Calu3 (cell line): ENCODE data around the gene NEK3. TPM values are rescaled to one million over a fixed set of nuclear protein-coding genes. Genes with fewer than 3 reads are reported as not detected.

ENCODE experiments used
- BruUV-seq: library from RNA; stranded (reverse); fragments of 400-500 nt; replicated peaks from 2 replicates; lab custom pipeline; 2021; lab: Mats Ljungman, UMichigan
- CTCF ChIA-PET: fragments of 300-600 bp; sonication (Branson Sonifier 250); formaldehyde crosslinking; loops from one replicate; lab custom pipeline; 2022; ENCODE audit warnings: antibody characterized with exemption; lab: Charles Lee
- DNase-seq: peaks from one replicate; pipeline ENCODE4 v3.0.0; 2022
- H3K27ac Mint-ChIP-seq: one replicate; pipeline ENCODE4 v1.8.0; 2022; ENCODE audit warnings: mixed read lengths; ENCODE audit not compliant: unreplicated experiment
- H3K27me3 Mint-ChIP-seq: one replicate; pipeline ENCODE4 v1.8.0; 2022; ENCODE audit warnings: mixed read lengths; ENCODE audit not compliant: unreplicated experiment
- H3K36me3 Mint-ChIP-seq: one replicate; pipeline ENCODE4 v1.8.0; 2022; ENCODE audit warnings: mild to moderate bottlenecking, moderate library complexity, mixed read lengths; ENCODE audit not compliant: insufficient read depth, unreplicated experiment
- H3K4me1 Mint-ChIP-seq: one replicate; pipeline ENCODE4 v1.8.0; 2022; ENCODE audit warnings: mild to moderate bottlenecking, low read depth, mixed read lengths; ENCODE audit not compliant: unreplicated experiment
- H3K4me3 Mint-ChIP-seq: one replicate; pipeline ENCODE4 v1.8.0; 2022; ENCODE audit warnings: mild to moderate bottlenecking, low read depth, moderate library complexity, mixed read lengths; ENCODE audit not compliant: unreplicated experiment
- H3K9me3 Mint-ChIP-seq: one replicate; pipeline ENCODE4 v1.8.0; 2022; ENCODE audit warnings: low read depth, mixed read lengths; ENCODE audit not compliant: unreplicated experiment
- CTCF ChIP-seq: fragments of 200-600 bp; IDR thresholded peaks from one replicate; pipeline ENCODE4 v1.8.0; 2022; ENCODE audit warnings: antibody characterized with exemption; ENCODE audit not compliant: unreplicated experiment
- intact Hi-C: fragments of 100-400 bp; cut with micrococcal nuclease; formaldehyde crosslinking; loops from one replicate; pipeline ENCODE4 v1.10.0; 2022; ENCODE audit not compliant: unreplicated experiment
- total RNA-seq: library from RNA; stranded (reverse); gene quantifications from 2 replicates; pipeline ENCODE4 v1.2.3, GENCODE V29; 2022

The NEK3 gene
- total RNA-seq, 1 experiment from 2014 or later, result 2.7 TPM

GRCh38 chr13:52130641-52131040 lies 28.8 kb downstream of the NEK3 start:
- intact Hi-C loops, result no loop called here
- H3K36me3 Mint-ChIP-seq, result peaks cover 10% of the 10 kb centered on the region
- no peaks in the 10 kb centered on the region for H3K4me1 Mint-ChIP-seq
- H3K27me3 Mint-ChIP-seq, result no peaks in the 10 kb centered on the region
- H3K27ac Mint-ChIP-seq, result no peak overlapping the region
- no peak for TF ChIP-seq CTCF
- H3K4me3 Mint-ChIP-seq, result no peak overlapping the region
- peaks cover 3% of the 10 kb centered on the region for H3K9me3 Mint-ChIP-seq
- DNase-seq, result no peak
- CTCF ChIA-PET, result no interaction called here
- BruUV-seq, result no TSS peak

GRCh38 chr13:52128714-52129700 lies 30.4 kb downstream of the NEK3 start, which contains the start of gene NEK5:
TSS of gene NEK5 (minus strand) at chr13:52129073. CDS start at chr13:52127482, 1,591 bp downstream.
- H3K4me1 Mint-ChIP-seq, result no peaks in the 10 kb centered on the region
- H3K27ac Mint-ChIP-seq, result no peak within 1 kb of the TSS
- TF ChIP-seq CTCF, result peak; percentile 49
- DNase-seq, result peak; percentile 78
- no TSS peak for BruUV-seq
- peaks cover 10% of the 10 kb centered on the region for H3K36me3 Mint-ChIP-seq
- no peaks in the 10 kb centered on the region for H3K27me3 Mint-ChIP-seq
- peaks cover 3% of the 10 kb centered on the region for H3K9me3 Mint-ChIP-seq
- H3K4me3 Mint-ChIP-seq, result peak within 1 kb of the TSS; percentile 82
- intact Hi-C loops, result no loop called here
- CTCF ChIA-PET, result interaction anchor here (0.7 to 1.7 kb wide), 5 partner anchors 13 to 314 kb away, joined by 3 to 6 read pairs (median 4); no protein-coding TSS in a partner anchor

GRCh38 chr13:52127783-52128702 lies 31.4 kb downstream of the NEK3 start:
- Mint-ChIP-seq H3K4me1 (no peaks in the 10 kb centered on the region), H3K36me3 (peaks cover 10% of the 10 kb centered on the region), H3K27me3 (no peaks in the 10 kb centered on the region), H3K4me3 (peak overlapping the region; percentile 82), H3K27ac (no peak overlapping the region), H3K9me3 (peaks cover 3% of the 10 kb centered on the region)
- intact Hi-C loops, result loop anchor here (1.0 to 2.0 kb wide), 3 partner anchors 127 to 313 kb away; no protein-coding TSS in a partner anchor
- DNase-seq, result peak; percentile 67
- no TSS peak for BruUV-seq
- CTCF ChIA-PET, result interaction anchor here (0.6 to 1.7 kb wide), 12 partner anchors 23 to 842 kb away, joined by 3 to 8 read pairs (median 4); partner anchors contain the start of gene ALG11
- peak; percentile 41 for TF ChIP-seq CTCF

GRCh38 chr13:52127378-52127777 lies 32.0 kb downstream of the NEK3 start:
- no peaks in the 10 kb centered on the region for H3K27me3 Mint-ChIP-seq
- no peak for DNase-seq
- intact Hi-C loops, result loop anchor here (1.0 to 2.0 kb wide), 3 partner anchors 127 to 313 kb away; no protein-coding TSS in a partner anchor
- peak overlapping the region; percentile 82 for H3K4me3 Mint-ChIP-seq
- TF ChIP-seq CTCF, result no peak
- H3K4me1 Mint-ChIP-seq, result no peaks in the 10 kb centered on the region
- H3K9me3 Mint-ChIP-seq, result peaks cover 3% of the 10 kb centered on the region
- no peak overlapping the region for H3K27ac Mint-ChIP-seq
- BruUV-seq, result no TSS peak
- peaks cover 10% of the 10 kb centered on the region for H3K36me3 Mint-ChIP-seq
- CTCF ChIA-PET, result interaction anchor here (0.7 to 1.7 kb wide), 8 partner anchors 74 to 841 kb away, joined by 3 to 8 read pairs (median 4); partner anchors contain the start of gene ALG11
